ENCODE results near the gene ANGPTL8.
A peak's percentile ranks its signal among the peaks of the same experiment; 100 is the strongest.

ANGPTL8 gene

DNA sequence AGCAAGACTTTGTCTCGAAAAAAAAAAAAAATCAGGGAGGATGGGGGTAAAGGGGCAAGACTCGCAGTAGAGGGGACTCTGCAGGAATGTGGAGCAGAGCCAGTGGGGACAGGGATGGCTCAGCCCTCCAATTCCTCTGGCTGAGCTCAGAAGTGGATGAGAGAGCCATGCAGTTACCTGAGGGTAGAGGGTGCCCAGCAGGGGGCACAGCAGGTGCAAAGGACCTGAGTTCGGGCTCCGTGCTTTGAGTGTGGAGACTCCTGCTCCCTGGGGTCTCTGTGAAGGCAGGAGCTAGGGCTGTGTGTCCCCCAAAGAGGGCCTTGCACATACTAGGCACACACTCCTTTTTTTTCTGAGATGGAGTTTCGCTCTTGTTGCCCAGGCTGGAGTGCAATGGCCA, 15.2 kb downstream of the ANGPTL8 start:
- TF ChIP-seq, protein P1, sequence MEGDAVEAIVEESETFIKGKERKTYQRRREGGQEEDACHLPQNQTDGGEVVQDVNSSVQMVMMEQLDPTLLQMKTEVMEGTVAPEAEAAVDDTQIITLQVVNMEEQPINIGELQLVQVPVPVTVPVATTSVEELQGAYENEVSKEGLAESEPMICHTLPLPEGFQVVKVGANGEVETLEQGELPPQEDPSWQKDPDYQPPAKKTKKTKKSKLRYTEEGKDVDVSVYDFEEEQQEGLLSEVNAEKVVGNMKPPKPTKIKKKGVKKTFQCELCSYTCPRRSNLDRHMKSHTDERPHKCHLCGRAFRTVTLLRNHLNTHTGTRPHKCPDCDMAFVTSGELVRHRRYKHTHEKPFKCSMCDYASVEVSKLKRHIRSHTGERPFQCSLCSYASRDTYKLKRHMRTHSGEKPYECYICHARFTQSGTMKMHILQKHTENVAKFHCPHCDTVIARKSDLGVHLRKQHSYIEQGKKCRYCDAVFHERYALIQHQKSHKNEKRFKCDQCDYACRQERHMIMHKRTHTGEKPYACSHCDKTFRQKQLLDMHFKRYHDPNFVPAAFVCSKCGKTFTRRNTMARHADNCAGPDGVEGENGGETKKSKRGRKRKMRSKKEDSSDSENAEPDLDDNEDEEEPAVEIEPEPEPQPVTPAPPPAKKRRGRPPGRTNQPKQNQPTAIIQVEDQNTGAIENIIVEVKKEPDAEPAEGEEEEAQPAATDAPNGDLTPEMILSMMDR (IDR thresholded peaks at IDR 0.05; ENCODE audit: borderline replicate concordance, control extremely low read depth, extremely low read depth, insufficient read depth, missing control alignments): peak; percentile 12
- in situ Hi-C loops (cut with MboI; ENCODE audit: low sequenced_read_pairs, unreplicated experiment): no loop called here

GRCh38 chr19:11256189-11256588, 16.8 kb downstream of the ANGPTL8 start:
- in situ Hi-C loops (cut with MboI; ENCODE audit: low sequenced_read_pairs, unreplicated experiment): no loop called here
- TF ChIP-seq, protein P1 (IDR thresholded peaks at IDR 0.05; ENCODE audit: borderline replicate concordance, control extremely low read depth, extremely low read depth, insufficient read depth, missing control alignments): no peak
- DNase-seq (ENCODE audit: low spot score): no peak

More for the DNA sequence above, 15.2 kb downstream of the ANGPTL8 start:
- DNase-seq (ENCODE audit: low spot score): no peak

- DNase-seq (ENCODE audit: low spot score): no peak
- in situ Hi-C loops (cut with MboI; ENCODE audit: low sequenced_read_pairs, unreplicated experiment): no loop called here
- TF ChIP-seq, protein P1 (IDR thresholded peaks at IDR 0.05; ENCODE audit: borderline replicate concordance, control extremely low read depth, extremely low read depth, insufficient read depth, missing control alignments): no peak
Observed at GRCh38 chr19:11257846-11258380, 18.5 kb downstream of the ANGPTL8 start.

GRCh38 chr19:11260996-11261395, 21.6 kb downstream of the ANGPTL8 start:
- no peak for DNase-seq (ENCODE audit: low spot score)
- TF ChIP-seq, protein P1 (IDR thresholded peaks at IDR 0.05; ENCODE audit: borderline replicate concordance, control extremely low read depth, extremely low read depth, insufficient read depth, missing control alignments): no peak
- in situ Hi-C loops (cut with MboI; ENCODE audit: low sequenced_read_pairs, unreplicated experiment): no loop called here

DNA sequence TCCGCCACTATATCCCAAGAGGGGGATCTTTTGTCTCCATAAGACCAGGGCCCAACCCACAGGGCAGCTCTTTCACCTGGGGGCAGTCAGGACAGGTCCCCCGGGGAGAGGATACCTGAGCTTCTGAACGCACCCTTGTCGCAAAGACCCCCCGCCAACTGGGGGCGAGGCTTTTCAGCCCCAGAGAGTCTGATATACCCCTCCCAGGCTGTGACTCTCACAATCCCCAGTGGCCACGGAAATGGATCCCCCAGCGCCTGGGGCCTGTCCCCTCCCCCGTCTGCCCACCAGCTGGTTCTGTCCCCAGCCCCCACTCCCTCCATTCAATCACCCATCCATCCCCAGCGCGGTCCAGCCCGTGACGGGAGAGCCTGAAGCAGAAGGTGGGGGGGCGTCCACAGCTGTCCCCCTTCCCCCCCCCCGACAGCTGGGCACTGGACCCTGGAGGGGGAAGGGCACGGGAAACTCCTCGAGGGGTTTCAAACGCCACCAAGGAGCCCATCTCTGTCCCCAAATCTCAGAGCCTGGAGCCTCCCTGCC, 22.1 kb downstream of the ANGPTL8 start:
- DNase-seq (ENCODE audit: low spot score): no peak
- in situ Hi-C loops (cut with MboI; ENCODE audit: low sequenced_read_pairs, unreplicated experiment): no loop called here
- TF ChIP-seq, protein P1 (IDR thresholded peaks at IDR 0.05; ENCODE audit: borderline replicate concordance, control extremely low read depth, extremely low read depth, insufficient read depth, missing control alignments): no peak

GRCh38 chr19:11261971-11262839, 22.8 kb downstream of the ANGPTL8 start, which contains the start of gene DOCK6:
Gene DOCK6 (minus strand): TSS chr19:11262524. CDS start chr19:11262440, 84 bp downstream.
- in situ Hi-C loops (cut with MboI; ENCODE audit: low sequenced_read_pairs, unreplicated experiment): no loop called here
- TF ChIP-seq, protein P1 (IDR thresholded peaks at IDR 0.05; ENCODE audit: borderline replicate concordance, control extremely low read depth, extremely low read depth, insufficient read depth, missing control alignments): peak; percentile 35
- peak; percentile 86 for DNase-seq (ENCODE audit: low spot score)

Data from GM13976 (cell line).